Uterus (tissue), 2 donors: ENCODE measurements around the gene MIOS.

ENCODE experiments used
- POLR2A ChIP-seq, 2 donors: fragments of 450-650 bp; IDR thresholded peaks; one replicate each; pipeline ENCODE4 v1.6.1; 2016; ENCODE audit warnings: antibody characterized with exemption in 2 of 2, mild to moderate bottlenecking in 1 of 2, moderate library complexity in 1 of 2
- TF ChIP-seq, protein P1 (sequence below), 4 experiments: fragments of 200-600 bp in 2 of 4; fragments of 450-650 bp in 2 of 4; sonication (generic) in 2 of 4; IDR thresholded peaks; one replicate each; pipeline ENCODE4 v1.5.1; 2016 to 2019; ENCODE audit warnings: antibody characterized with exemption in 4 of 4, mild to moderate bottlenecking in 2 of 4, moderate library complexity in 1 of 4

- TF ChIP-seq, protein P1, sequence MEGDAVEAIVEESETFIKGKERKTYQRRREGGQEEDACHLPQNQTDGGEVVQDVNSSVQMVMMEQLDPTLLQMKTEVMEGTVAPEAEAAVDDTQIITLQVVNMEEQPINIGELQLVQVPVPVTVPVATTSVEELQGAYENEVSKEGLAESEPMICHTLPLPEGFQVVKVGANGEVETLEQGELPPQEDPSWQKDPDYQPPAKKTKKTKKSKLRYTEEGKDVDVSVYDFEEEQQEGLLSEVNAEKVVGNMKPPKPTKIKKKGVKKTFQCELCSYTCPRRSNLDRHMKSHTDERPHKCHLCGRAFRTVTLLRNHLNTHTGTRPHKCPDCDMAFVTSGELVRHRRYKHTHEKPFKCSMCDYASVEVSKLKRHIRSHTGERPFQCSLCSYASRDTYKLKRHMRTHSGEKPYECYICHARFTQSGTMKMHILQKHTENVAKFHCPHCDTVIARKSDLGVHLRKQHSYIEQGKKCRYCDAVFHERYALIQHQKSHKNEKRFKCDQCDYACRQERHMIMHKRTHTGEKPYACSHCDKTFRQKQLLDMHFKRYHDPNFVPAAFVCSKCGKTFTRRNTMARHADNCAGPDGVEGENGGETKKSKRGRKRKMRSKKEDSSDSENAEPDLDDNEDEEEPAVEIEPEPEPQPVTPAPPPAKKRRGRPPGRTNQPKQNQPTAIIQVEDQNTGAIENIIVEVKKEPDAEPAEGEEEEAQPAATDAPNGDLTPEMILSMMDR (IDR thresholded peaks at IDR 0.05): no peak
- no peak for TF ChIP-seq POLR2A (IDR thresholded peaks at IDR 0.05)
These were observed 54.0 kb downstream of the MIOS start for GRCh38 chr7:7620644-7621210.
